GM12865 (cell line): ENCODE data around the gene CLCN6.
A peak's percentile ranks its signal among the peaks of the same experiment; 100 is the strongest.

ENCODE experiments used
- DNase-seq: peaks from one replicate; pipeline ENCODE4 v3.0.0; 2010; ENCODE audit warnings: low read depth
- H3K4me3 ChIP-seq: 2 replicates; pipeline ENCODE4 v1.5.1; 2011; ENCODE audit warnings: mild to moderate bottlenecking, low read depth, low read length, control low read depth
- CTCF ChIP-seq: IDR thresholded peaks from 2 replicates; pipeline ENCODE4 v1.5.1; 2011; ENCODE audit warnings: low read length, control low read depth, low read depth, inconsistent platforms; ENCODE audit not compliant: insufficient read depth; ENCODE audit errors: missing control alignments

Gene CLCN6

GRCh38 chr1:11837767-11838348, 31.9 kb downstream of the CLCN6 start:
- no peak overlapping the region for H3K4me3 ChIP-seq
- TF ChIP-seq CTCF, result no peak
- no peak for DNase-seq

GRCh38 chr1:11838349-11839272, 32.6 kb downstream of the CLCN6 start:
- peak; percentile 99 for TF ChIP-seq CTCF
- DNase-seq, result peak; percentile 69
- H3K4me3 ChIP-seq, result no peak overlapping the region

GRCh38 chr1:11839727-11840705, 34.0 kb downstream of the CLCN6 start:
- no peak overlapping the region for H3K4me3 ChIP-seq
- no peak for TF ChIP-seq CTCF

GRCh38 chr1:11841245-11842153, 35.5 kb downstream of the CLCN6 start:
- no peak for TF ChIP-seq CTCF
- DNase-seq, result no peak
- H3K4me3 ChIP-seq, result no peak overlapping the region

More at GRCh38 chr1:11839727-11840705, 34.0 kb downstream of the CLCN6 start:
- no peak for DNase-seq

DNA sequence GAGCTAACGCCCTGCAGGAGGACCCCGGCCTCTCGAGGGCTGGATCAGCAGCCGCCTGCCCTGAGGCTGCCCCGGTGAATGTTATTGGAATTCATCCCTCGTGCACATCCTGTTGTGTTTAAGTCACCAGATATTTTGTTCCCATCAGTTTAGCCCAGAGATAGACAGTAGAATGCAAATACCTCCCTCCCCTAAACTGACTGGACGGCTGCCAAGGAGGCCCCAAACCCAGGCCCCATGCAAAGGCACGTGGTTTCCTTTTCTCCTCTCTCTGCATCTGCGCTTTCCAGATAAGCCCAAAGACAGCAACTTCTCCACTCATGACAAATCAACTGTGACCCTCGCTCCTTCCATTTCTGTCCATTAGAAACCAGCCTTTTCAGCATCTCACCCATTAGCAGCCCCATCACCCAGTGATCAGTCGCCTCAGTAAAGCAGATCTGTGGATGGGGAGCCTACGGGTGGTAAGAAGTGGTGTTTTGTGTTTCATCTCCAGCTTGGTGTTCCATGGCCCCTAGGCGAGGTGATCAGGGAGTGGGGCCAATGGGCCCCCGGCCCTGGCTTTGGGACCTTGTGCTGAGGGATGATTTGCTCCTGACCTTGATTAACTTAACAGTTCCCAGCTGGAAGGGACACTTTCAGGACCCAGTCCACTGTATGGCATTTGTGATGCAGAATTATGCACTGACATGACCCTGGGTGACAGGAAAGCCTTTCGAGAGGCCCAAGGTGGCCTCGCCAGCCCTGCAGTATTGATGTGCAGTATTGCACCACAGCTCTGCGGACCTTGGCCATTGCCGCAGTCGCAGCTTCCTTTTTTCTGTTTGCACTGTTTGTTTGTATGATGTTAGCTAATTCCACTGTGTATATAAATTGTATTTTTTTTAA, 36.4 kb downstream of the CLCN6 start:
- no peak for TF ChIP-seq CTCF
- peak; percentile 29 for DNase-seq
- H3K4me3 ChIP-seq, result no peak overlapping the region
